ENCODE measurements around the gene PRRG4.
A peak's percentile ranks its signal among the peaks of the same experiment; 100 is the strongest.

Gene PRRG4

DNA sequence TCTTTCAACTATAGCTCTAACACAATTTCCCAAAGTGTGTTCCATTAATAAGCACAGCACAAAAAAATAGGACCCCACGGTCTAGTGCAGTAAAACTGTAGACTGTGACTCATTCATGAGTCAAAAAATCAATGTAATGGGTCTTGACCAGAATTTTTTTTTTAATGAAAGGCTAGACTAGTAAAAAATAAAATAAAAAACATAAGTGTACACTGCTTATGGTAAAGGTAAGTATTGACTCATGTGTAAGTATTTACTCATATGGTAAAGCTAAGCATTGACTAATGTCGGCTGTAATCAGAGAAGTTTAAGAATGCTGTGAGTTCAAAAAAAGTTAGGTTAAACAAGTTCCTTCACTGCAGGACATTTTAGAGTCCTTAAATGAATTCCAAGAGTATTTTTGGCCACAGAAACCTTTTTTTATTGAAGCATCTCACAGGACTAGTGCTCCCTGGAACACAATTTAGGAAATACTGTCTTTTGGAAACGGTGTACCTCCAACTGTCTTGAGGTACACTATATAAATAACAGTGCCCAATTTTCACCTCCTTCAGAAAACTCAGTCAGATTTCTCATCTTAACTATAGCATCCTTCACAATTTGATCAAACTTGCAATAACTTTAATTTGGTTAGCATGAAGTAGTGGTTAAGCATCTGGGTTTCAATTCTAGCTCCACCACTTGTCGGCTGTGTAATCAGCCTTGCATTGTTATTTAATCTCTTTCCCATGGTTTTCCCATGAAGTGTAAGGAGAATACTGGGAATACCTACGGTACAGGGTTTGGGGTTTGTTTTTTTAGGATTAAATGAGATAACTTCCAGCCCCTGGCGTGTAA lies 37.4 kb upstream of the PRRG4 start:
- Histone ChIP-seq H3K27me3 (replicated peaks; ENCODE audit: control insufficient read depth, insufficient read depth, low read length) (no peaks in the 10 kb centered on the region), H3K4me3 (replicated peaks; ENCODE audit: low read depth, low read length) (no peak overlapping the region; the same call in none of the 2 replicates), H3K36me3 (ENCODE audit: control insufficient read depth, insufficient read depth, low read length) (no peaks in the 10 kb centered on the region)
- TF ChIP-seq, protein P1, sequence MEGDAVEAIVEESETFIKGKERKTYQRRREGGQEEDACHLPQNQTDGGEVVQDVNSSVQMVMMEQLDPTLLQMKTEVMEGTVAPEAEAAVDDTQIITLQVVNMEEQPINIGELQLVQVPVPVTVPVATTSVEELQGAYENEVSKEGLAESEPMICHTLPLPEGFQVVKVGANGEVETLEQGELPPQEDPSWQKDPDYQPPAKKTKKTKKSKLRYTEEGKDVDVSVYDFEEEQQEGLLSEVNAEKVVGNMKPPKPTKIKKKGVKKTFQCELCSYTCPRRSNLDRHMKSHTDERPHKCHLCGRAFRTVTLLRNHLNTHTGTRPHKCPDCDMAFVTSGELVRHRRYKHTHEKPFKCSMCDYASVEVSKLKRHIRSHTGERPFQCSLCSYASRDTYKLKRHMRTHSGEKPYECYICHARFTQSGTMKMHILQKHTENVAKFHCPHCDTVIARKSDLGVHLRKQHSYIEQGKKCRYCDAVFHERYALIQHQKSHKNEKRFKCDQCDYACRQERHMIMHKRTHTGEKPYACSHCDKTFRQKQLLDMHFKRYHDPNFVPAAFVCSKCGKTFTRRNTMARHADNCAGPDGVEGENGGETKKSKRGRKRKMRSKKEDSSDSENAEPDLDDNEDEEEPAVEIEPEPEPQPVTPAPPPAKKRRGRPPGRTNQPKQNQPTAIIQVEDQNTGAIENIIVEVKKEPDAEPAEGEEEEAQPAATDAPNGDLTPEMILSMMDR (IDR thresholded peaks at IDR 0.05; ENCODE audit: insufficient read depth, low read length, poor library complexity, severe bottlenecking): no peak
- no peak for DNase-seq (ENCODE audit: extremely low read depth, insufficient read length)

DNA sequence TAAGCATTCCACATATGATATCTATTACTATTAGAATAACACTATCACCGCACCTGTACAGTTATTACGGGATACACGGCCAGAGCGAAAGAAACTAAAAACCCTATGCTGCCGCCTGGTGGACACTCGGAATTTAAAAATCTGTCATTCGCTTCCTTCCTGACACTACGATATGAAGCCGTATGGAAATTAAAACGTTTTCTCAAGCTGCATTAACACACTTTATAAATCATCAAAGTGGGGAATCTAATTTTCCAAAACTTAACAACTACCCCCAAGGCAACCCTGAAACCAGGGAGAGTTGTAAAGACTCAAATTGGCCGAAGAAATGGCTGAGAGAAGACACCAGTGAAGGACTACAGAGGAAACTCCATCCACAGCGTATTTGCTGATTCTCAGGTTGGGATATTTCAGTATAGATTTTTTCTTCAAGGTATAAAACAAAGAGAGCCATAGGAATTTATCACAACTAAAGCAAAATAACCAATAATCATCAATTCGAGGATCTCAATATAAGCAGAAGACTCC lies 36.7 kb upstream of the PRRG4 start:
- no peak for DNase-seq (ENCODE audit: extremely low read depth, insufficient read length)
- Histone ChIP-seq H3K27me3 (replicated peaks; ENCODE audit: control insufficient read depth, insufficient read depth, low read length) (no peaks in the 10 kb centered on the region), H3K4me3 (replicated peaks; ENCODE audit: low read depth, low read length) (no peak overlapping the region; the same call in none of the 2 replicates), H3K36me3 (ENCODE audit: control insufficient read depth, insufficient read depth, low read length) (no peaks in the 10 kb centered on the region)
- TF ChIP-seq, protein P1 (IDR thresholded peaks at IDR 0.05; ENCODE audit: insufficient read depth, low read length, poor library complexity, severe bottlenecking): peak; percentile 72

DNA sequence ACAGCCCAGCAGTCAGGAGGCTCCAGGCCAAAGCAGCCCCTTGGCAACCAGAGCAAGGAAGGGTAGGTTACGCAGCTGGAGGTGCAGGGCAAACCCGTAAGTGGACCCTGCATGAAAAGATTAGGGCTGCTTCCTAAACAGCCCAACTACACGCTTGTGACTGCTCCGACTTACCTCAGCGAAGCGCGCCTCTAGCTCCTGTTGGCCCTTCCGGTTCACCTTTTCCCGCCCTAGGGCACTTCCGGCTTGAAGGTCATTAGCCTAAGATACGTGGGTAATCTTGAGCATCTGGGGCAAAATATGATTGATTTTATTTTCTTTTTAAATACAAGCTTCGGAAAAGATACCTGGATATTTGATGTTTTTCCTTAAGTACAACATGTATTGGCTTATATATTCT lies 35.3 kb upstream of the PRRG4 start, which contains the start of gene CCDC73:
TSS of gene CCDC73 (minus strand) at position 224 of the 400 bp plus-strand sequence. CDS start 34,419 bp downstream, outside the sequence.
- DNase-seq (ENCODE audit: extremely low read depth, insufficient read length): no peak

DNA sequence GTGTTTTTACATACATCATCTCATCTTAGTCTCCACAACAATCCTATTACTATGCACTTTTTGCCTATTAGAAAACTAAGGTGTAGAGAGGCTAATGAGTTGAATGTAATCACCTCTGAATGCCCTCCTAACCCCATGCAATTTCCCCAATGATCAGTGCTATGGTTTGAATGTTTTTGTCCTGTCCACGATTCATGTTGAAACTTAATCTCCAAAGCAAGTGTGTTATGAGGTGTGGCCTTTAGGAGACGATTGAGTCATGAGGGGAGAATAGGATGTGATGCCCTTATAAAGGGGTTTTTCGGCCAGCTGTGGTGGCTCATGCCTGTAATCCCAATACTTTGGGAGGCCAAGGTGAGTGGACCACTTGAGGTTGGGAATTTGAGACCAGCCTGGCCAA lies 33.3 kb upstream of the PRRG4 start:
- DNase-seq (ENCODE audit: extremely low read depth, insufficient read length): no peak
- TF ChIP-seq, protein P1 (IDR thresholded peaks at IDR 0.05; ENCODE audit: insufficient read depth, low read length, poor library complexity, severe bottlenecking): no peak
- H3K27me3 ChIP-seq (replicated peaks; ENCODE audit: control insufficient read depth, insufficient read depth, low read length): no peaks in the 10 kb centered on the region
- H3K36me3 ChIP-seq (ENCODE audit: control insufficient read depth, insufficient read depth, low read length): no peaks in the 10 kb centered on the region
- H3K4me3 ChIP-seq (replicated peaks; ENCODE audit: low read depth, low read length): no peak overlapping the region

More for the DNA sequence above, 35.3 kb upstream of the PRRG4 start, which contains the start of gene CCDC73:
- TF ChIP-seq, protein P1 (IDR thresholded peaks at IDR 0.05; ENCODE audit: insufficient read depth, low read length, poor library complexity, severe bottlenecking): no peak
- H3K4me3 ChIP-seq (replicated peaks; ENCODE audit: low read depth, low read length): no peak within 1 kb of the TSS
- no peaks in the 10 kb centered on the region for H3K36me3 ChIP-seq (ENCODE audit: control insufficient read depth, insufficient read depth, low read length)
- H3K27me3 ChIP-seq (replicated peaks; ENCODE audit: control insufficient read depth, insufficient read depth, low read length): no peaks in the 10 kb centered on the region

DNA sequence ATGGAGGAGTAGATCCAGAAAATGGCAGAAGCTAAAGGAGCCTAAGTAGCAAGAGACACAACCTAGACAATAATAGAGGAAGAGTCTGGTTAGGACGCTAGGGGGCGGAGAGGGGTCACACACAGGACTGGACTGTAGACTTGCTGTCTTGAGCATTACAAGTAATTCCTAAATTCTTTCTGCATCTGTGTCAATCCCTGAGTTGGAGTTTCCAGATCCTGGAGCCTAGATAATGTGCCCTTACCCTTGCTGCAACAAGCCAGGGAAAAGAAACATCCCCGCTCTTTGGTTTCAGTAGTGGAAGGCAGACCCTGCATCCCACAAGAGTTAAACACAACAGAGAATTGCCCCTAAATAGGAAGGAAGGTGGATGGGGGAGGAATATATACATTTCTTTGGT lies 20.4 kb upstream of the PRRG4 start:
- DNase-seq (ENCODE audit: extremely low read depth, insufficient read length): peak; percentile 22
- TF ChIP-seq, protein P1 (IDR thresholded peaks at IDR 0.05; ENCODE audit: insufficient read depth, low read length, poor library complexity, severe bottlenecking): peak; percentile 88
- no peaks in the 10 kb centered on the region for H3K36me3 ChIP-seq (ENCODE audit: control insufficient read depth, insufficient read depth, low read length)
- H3K27me3 ChIP-seq (replicated peaks; ENCODE audit: control insufficient read depth, insufficient read depth, low read length): no peaks in the 10 kb centered on the region
- no peak overlapping the region for H3K4me3 ChIP-seq (replicated peaks; ENCODE audit: low read depth, low read length)

Data from GM06990 (cell line).